Stimulated activated CD8-positive, alpha-beta memory T cell treated with anti-CD3 and anti-CD28 coated beads, Interleukin-4, amount 100 ng/mL, for 1 hour (primary cell): Measurements from ENCODE around the gene LRRC47.
"Not testable (repeated sequence)": the region's sequence is repeated elsewhere in the genome, so short reads cannot be mapped to it uniquely, and the experiment has no call there.

Experiments
- DNase-seq, 2 donors: peaks; one replicate each; pipeline ENCODE4 v3.0.0-alpha.2; 2020; ENCODE audit warnings: low read depth in 2 of 2, low spot score in 1 of 2

Gene LRRC47

GRCh38 chr1:3816331-3817137, 20.2 kb upstream of the LRRC47 start:
- DNase-seq = no peak

DNA sequence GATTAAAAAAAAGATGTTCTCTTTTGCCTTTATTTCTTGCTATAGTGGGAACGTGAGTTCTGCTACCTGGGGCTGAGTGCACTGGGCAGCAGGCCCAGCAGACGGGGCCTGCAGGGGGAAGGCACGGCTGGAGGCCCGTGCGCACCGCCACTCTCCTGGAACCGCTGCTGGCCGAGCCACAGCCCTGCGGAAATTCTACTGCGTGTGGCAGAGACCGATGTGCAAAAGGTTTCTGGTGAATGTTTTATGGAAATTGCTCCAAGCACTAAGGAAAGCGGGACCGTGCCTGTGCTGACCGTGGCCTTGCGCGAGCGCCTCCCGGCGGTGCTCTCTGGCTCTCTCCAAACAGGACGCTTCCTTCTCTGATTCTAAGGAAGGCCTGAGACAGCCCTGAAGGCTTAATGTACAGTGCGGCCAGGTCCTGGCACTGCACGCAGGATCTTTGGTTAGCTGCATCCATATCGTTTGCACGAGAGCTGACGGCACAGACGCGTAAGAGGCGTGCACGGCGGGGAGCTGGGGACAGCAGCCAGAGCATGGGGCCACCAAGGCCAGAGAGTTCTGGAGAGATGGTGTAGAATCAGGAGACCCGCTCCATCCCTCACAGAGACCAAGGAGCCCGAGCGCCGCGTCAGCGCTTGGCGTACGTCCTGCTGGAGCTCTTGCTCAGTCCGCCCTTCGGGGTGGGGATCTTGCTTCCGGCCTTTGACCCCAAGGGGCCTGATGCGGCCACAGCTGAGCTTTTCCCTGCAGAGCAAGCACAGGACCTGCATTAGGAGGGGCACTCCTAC, 18.7 kb upstream of the LRRC47 start:
- DNase-seq = no peak

- no peak for DNase-seq
Measured at GRCh38 chr1:3814065-3814464, 17.8 kb upstream of the LRRC47 start.

DNA sequence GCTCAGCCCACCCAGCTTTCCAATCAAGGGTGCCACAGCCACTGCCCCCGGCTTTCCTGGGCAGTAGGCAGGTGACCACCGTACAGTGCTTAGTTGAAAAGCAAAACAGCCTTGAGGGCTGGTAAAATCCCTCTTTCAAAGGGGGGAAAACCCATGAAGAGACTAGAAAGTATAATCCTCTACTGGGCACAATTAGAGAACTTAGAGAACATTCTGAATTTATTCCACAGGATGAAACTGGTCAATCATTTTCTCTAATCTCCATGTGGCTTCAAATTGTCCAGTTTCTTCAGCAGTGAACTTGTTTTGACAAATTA, 15.3 kb upstream of the LRRC47 start:
- no peak for DNase-seq

DNA sequence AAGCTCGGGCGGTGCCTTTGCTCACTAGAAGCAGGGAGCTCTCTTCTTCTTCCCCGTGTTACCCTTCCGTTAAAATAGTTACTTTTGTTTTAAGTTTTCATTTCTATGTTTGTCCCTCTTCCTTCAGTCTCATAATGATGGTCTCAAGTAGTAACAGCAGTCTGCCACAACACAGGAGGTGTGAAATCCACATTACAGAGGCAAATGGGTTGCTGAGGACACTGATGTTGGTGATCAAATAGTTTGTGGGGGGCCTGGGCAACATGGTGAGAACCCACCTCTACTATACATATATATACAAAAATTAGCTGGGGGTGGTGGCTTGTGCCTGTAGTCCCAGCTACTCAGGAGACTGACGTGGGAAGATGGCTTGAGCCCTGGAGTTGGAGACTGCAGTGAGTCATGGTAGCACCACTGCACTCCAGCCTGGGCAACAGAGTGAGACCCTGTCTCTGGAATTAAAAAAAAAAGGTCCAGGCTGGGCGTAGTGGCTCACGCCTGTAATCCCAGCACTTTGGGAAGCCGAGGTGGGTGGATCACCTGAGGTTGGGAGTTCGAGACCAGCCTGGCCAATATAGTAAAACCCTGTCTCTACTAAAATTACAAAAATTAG, 14.0 kb upstream of the LRRC47 start:
- DNase-seq = not testable (repeated sequence)

DNA sequence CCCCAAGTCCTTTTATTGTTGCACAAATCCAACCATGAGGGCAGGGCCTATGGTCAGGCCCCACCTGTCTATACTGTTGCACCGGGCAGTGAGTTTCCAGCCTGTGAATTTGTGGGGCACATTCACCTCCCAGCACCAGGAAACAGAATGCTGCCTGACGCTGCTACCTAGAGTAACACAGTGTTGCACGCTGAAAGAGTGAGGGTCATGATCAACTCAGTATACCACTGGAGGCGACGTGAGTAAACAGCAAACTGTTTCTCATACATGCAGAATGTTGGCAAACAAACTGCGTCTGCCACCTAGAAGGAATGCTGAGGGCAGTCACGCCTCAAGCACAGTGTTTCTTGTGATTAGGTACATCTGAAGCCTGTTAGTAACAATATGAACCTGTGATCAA, 13.4 kb upstream of the LRRC47 start:
- DNase-seq = no peak

- DNase-seq = no peak
Measured at GRCh38 chr1:3807769-3808168, 11.5 kb upstream of the LRRC47 start.

DNA sequence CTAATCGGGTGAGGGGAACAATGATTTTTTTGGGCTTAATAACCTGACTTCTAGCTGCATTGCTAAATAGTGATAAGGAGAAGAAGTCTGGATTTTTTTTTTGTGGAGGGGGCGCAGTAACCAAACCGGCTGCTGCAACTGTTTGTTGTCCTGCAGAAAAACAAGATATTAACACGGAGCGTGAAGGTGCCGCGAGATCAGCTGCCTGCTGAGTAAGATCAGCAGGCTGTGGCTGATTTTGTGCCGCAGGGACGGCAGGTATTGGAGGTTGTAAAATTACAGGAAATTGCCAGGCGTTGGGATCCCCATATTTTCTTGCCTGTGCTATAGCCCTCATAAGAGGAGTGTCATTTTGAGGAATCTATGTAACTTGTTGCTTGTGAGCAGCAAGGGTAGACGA, 8.7 kb upstream of the LRRC47 start:
- no peak for DNase-seq

DNA sequence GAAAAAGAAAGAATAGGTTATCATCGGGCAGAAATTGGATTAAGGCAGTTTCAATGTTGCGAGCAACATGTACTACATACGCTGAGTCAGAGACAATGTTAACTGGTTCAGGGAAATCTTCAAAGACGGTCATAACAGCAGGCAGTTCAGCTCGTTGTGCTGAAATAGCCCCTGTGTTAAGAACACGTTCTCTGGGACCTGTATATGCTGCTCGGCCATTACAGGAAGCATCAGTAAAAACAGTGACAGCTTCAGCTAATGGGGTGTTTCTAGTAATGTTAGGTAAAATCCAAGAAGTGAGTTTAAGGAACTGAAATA, 8.3 kb upstream of the LRRC47 start:
- not testable (repeated sequence) for DNase-seq

GRCh38 chr1:3803905-3804626, 7.8 kb upstream of the LRRC47 start:
- DNase-seq = no peak

- not testable (repeated sequence) for DNase-seq
Measured at GRCh38 chr1:3800795-3801194, 4.5 kb upstream of the LRRC47 start.

DNA sequence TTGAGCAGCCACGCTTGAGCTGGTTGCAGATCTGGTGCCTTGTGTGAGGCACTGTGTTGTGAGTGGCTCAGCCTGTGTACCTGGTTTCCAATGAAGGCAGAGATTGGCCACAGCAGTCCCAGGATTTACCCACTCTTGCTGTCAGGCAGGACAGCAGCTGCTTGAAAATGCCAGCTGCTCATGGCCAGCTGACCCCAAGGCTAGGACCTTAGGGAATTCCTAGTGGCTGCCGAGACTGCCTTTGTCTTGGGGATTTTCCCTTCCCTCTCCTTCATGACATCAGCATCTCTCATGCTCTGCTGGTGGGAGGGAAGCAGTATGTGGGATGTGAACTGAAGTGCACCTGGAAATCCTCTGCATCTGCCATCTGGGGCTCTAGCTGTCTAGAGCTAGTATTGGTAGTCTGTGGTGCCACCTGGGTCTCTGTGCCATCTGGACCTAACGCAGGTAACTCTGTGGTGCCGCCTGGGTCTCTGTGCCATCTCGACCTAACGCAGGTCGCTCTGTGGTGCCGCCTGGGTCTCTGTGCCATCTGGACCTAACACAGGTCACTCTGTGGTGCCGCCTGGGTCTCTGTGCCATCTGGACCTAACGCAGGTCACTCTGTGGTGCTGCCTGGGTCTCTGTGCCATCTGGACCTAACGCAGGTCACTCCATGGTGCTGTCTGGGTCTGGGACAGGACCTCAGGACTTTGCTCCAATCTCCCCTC, 3.8 kb upstream of the LRRC47 start:
- no peak for DNase-seq

GRCh38 chr1:3795453-3796214, 664 bp downstream of the LRRC47 start:
- DNase-seq = no peak

GRCh38 chr1:3790952-3791351, 5.3 kb downstream of the LRRC47 start:
- no peak for DNase-seq

- no peak for DNase-seq
Measured at GRCh38 chr1:3790500-3790923, 5.8 kb downstream of the LRRC47 start.

DNA sequence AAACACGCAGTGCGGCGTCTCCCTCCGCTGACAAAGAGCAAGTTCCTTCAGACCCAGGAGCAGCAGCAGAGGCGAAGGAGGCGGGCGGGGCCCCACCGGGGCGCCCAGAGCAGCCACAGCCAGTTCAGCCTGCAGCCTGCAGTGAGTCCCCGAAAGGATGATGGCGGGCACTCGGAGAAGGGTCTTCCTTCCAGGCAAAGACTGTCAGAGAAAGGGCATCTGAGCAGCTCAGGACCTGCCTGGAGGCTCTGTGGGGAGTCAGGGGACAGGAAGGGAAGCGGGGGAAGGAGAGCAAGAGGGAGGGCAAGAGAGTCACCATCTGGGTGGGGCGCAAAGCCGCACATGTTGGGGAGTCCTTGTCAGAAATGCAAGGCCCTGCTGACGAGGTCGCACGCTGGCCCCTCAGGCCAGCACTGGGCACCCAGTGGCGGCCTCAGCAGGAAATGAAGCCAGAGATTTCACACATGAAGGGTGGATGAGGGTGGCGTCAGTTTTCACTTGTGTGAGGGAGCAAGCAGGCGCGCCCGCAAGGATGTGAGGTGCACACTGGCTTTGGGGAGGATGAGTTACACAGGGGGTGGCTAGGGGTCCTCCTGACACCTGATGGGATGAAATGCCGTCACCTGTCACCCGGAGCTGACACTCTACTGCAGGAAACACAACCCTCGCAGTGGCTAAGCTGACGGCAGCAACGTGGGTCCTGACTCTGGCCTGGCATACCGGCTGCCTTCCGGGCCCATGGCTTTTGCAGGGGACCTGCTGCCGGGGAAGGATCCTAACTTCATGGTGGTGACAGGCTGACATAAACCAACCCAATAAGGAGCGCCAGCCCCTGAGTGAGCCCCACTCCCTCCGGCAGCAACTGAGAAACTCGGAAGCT, 6.6 kb downstream of the LRRC47 start:
- DNase-seq = no peak

DNA sequence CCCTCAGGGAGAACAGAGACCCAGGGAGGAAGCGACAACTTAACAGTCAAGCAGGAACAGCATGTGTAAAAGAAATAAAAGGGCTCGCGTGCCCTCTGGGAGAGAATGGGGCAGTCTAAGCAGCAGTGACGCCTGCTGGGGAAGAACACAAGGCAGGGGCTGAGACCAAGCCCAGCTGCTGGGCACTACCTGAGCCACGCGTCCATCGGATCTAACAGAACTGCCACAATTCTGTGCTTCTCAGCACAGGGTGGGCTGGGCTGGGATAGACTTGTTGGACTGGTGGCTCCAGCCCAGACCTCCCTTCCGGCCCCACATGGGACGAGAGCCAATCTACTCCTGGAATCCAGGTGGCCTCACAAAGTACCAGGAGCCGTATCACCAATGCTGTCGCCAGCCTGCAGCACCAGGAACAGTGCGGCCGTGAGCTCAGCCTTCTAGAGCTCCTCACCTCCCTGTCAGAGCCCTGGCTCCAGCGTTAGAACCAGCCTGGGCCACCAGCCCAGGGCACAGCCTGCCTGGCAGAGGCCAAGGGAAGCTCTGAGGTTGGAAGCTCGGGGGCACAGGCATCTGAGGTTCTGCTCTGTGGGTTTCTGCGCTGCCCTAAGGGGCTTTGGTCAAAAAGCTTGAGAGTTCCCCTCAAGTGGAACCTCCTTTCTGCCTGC, 7.4 kb downstream of the LRRC47 start:
- no peak for DNase-seq

- no peak for DNase-seq
Measured at GRCh38 chr1:3787745-3788605, 8.3 kb downstream of the LRRC47 start.
